ENCODE results near the gene SNX17. TPM values are rescaled to one million over a fixed set of nuclear protein-coding genes. Genes with fewer than 3 reads are reported as not detected.

The SNX17 gene
- total RNA-seq, 1 donor from 2014 or later = 69.9 TPM

DNA sequence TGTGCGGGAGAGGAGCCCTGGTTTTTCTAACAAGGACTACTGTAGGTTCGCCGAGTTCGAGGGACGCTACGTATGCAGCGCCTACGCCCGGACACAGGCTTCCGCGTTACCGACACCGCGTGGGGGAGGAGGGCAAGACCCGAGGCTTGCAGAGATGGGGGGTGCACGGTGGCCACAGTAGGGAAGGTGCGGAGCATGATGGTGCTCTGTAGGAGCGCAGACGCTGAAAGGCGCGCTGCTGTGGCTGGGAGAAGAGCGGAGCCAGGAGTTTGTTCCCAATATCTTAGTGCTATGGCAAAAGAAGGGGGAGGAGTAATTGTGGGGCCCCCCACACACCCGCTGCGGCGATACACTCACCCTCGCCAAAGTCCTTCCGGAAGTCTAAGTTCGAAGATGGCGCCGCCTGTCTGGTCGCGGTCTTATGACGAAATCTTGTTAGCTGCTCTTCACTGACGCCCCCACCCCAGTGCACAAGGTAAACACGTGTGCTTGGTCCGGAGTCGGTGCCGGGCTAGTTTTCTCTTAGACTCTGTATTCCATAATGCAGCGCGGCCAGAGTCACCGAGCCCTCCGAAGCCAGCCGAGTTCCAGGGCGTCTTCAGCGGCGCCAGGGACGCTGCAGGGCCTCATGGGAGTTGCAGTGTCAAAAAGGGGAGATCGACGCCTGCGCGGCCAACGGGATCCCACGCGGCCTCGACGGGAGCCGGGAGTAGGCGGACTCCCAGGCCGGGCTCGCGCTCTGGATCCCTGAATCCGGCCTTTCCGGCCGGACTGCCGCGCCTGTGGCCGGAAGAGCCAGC is 13.8 kb upstream of the SNX17 start, which contains the start of gene GTF3C2:
TSS of gene GTF3C2 (minus strand) at position 383 of the 800 bp plus-strand sequence. CDS start 13,210 bp downstream, outside the sequence.
- H3K4me1 ChIP-seq (ENCODE audit: insufficient read depth, low read length) = peaks cover 5% of the 10 kb centered on the region
- Mint-ChIP-seq H3K27ac (ENCODE audit: unreplicated experiment) (peak within 1 kb of the TSS; percentile 97), H3K9me3 (ENCODE audit: unreplicated experiment) (peaks cover 3% of the 10 kb centered on the region), H3K4me1 (ENCODE audit: low read depth, unreplicated experiment) (peaks cover 26% of the 10 kb centered on the region), H3K27me3 (ENCODE audit: low read depth, unreplicated experiment) (no peaks in the 10 kb centered on the region), H3K36me3 (ENCODE audit: low read depth, unreplicated experiment) (peaks cover 1% of the 10 kb centered on the region), H3K4me3 (ENCODE audit: unreplicated experiment) (peak within 1 kb of the TSS; percentile 98)
- peak within 1 kb of the TSS; percentile 93 for H3K4me2 ChIP-seq (ENCODE audit: low read length)
- H2AFZ ChIP-seq (ENCODE audit: low read depth, low read length) = peak within 1 kb of the TSS; percentile 86
- H3K4me3 ChIP-seq (ENCODE audit: insufficient read depth, low read depth, low read length) = peak within 1 kb of the TSS; percentile 98
- DNase-seq (ENCODE audit: low read depth) = peak; percentile 96
- no peaks in the 10 kb centered on the region for H3K9me3 ChIP-seq (ENCODE audit: insufficient read depth, low read depth, low read length)
- TF ChIP-seq, protein P1, sequence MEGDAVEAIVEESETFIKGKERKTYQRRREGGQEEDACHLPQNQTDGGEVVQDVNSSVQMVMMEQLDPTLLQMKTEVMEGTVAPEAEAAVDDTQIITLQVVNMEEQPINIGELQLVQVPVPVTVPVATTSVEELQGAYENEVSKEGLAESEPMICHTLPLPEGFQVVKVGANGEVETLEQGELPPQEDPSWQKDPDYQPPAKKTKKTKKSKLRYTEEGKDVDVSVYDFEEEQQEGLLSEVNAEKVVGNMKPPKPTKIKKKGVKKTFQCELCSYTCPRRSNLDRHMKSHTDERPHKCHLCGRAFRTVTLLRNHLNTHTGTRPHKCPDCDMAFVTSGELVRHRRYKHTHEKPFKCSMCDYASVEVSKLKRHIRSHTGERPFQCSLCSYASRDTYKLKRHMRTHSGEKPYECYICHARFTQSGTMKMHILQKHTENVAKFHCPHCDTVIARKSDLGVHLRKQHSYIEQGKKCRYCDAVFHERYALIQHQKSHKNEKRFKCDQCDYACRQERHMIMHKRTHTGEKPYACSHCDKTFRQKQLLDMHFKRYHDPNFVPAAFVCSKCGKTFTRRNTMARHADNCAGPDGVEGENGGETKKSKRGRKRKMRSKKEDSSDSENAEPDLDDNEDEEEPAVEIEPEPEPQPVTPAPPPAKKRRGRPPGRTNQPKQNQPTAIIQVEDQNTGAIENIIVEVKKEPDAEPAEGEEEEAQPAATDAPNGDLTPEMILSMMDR (IDR thresholded peaks at IDR 0.05; ENCODE audit: insufficient read depth, low read depth, low read length) = no peak
- no peak for TF ChIP-seq EZH2 (IDR thresholded peaks at IDR 0.05; ENCODE audit: insufficient read depth, low read length)
- H3K27ac ChIP-seq (ENCODE audit: low read depth, low read length) = peak within 1 kb of the TSS; percentile 85
- peaks cover 9% of the 10 kb centered on the region for H4K20me1 ChIP-seq (ENCODE audit: insufficient read depth, low read length)
- peak within 1 kb of the TSS; percentile 88 for H3K9ac ChIP-seq (ENCODE audit: low read length)
- H3K36me3 ChIP-seq (ENCODE audit: insufficient read depth, low read length) = no peaks in the 10 kb centered on the region
- no peak for FAIRE-seq
- peaks cover 70% of the 10 kb centered on the region for H3K79me2 ChIP-seq (ENCODE audit: insufficient read depth, low read length)
- no peaks in the 10 kb centered on the region for H3K27me3 ChIP-seq (ENCODE audit: insufficient read depth, low read length)

DNA sequence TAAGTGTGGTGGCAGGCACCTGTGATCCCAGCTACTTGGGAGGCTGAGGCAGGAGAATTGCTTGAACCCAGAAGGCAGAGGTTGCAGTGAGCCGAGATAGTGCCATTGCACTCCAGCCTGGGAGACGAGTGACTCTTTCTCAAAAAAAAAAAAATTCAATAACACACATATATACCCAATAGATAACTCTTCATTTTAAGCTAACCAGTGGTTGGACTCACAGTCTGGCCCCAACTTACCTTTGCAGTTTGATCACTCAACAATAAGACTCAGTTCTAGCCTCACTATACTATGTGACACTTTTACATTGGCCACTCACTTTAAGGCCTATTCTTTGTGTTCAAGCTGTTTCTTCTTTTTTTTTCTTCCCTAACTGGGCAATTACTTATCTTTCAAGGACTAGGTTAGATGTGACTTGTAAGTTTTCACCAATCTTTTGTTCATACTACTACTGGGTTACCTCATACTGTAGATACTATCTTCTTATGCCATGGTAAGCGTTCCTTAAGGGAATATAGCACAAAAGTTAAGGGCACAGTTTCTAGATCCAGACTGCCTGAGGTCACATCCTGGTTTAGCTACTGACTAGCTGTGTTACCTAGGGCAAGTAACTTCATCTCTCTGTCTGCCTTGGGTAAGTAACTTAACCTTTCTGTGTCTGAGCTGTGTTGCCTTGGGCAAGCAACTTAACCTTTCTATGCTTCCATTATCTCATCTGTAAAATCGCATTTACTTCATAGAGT is 7.6 kb upstream of the SNX17 start:
- Histone ChIP-seq H3K27me3 (ENCODE audit: insufficient read depth, low read length) (no peaks in the 10 kb centered on the region), H3K79me2 (ENCODE audit: insufficient read depth, low read length) (peaks cover 21% of the 10 kb centered on the region), H3K27ac (ENCODE audit: low read depth, low read length) (no peak overlapping the region), H2AFZ (ENCODE audit: low read depth, low read length) (no peak overlapping the region), H3K4me2 (ENCODE audit: low read length) (no peak overlapping the region), H3K36me3 (ENCODE audit: insufficient read depth, low read length) (peaks cover 31% of the 10 kb centered on the region), H3K9ac (ENCODE audit: low read length) (no peak overlapping the region), H3K4me1 (ENCODE audit: insufficient read depth, low read length) (peaks cover 5% of the 10 kb centered on the region), H3K9me3 (ENCODE audit: insufficient read depth, low read depth, low read length) (no peaks in the 10 kb centered on the region), H3K4me3 (ENCODE audit: insufficient read depth, low read depth, low read length) (no peak overlapping the region), H4K20me1 (ENCODE audit: insufficient read depth, low read length) (peaks cover 8% of the 10 kb centered on the region)
- H3K4me3 Mint-ChIP-seq (ENCODE audit: unreplicated experiment) = no peak overlapping the region
- H3K4me1 Mint-ChIP-seq (ENCODE audit: low read depth, unreplicated experiment) = peaks cover 8% of the 10 kb centered on the region
- no peak overlapping the region for H3K27ac Mint-ChIP-seq (ENCODE audit: unreplicated experiment)
- no peak for DNase-seq (ENCODE audit: low read depth)
- no peaks in the 10 kb centered on the region for H3K27me3 Mint-ChIP-seq (ENCODE audit: low read depth, unreplicated experiment)
- peaks cover 19% of the 10 kb centered on the region for H3K36me3 Mint-ChIP-seq (ENCODE audit: low read depth, unreplicated experiment)
- no peak for TF ChIP-seq EZH2 (IDR thresholded peaks at IDR 0.05; ENCODE audit: insufficient read depth, low read length)
- TF ChIP-seq, protein P1 (IDR thresholded peaks at IDR 0.05; ENCODE audit: insufficient read depth, low read depth, low read length) = no peak
- FAIRE-seq = no peak
- H3K9me3 Mint-ChIP-seq (ENCODE audit: unreplicated experiment) = no peaks in the 10 kb centered on the region
